Heart left ventricle (tissue), 16 donors: Measurements from ENCODE around the gene PPM1M. TPM values are rescaled to one million over a fixed set of nuclear protein-coding genes. Genes with fewer than 3 reads are reported as not detected.

Experiments used
- ATAC-seq, 4 donors: fragments of 200-7000 bp; cut with Tn5 transposase; one replicate each; pipeline ENCODE4 v1.9.1; 2020 to 2022; ENCODE audit warnings: moderate library complexity in 4 of 4, mild to moderate bottlenecking in 3 of 4, moderate number of reproducible peaks in 1 of 4
- DNase-seq, 5 donors: peaks; one replicate each; pipeline ENCODE4 v3.0.0-alpha.2; 2020
- H3K27ac ChIP-seq, 12 donors: fragments of 200-600 bp; sonication (generic) in 4 of 12; one replicate each; pipeline versions ENCODE4 v1.5.0 to v1.8.0; 2016 to 2022; ENCODE audit warnings: mild to moderate bottlenecking in 2 of 12
- H3K27me3 ChIP-seq, 9 donors: fragments of 200-600 bp; sonication (generic) in 2 of 9; one replicate each; pipeline versions ENCODE4 v1.5.1 to v1.8.0; 2016 to 2022; ENCODE audit warnings: mild to moderate bottlenecking in 3 of 9
- H3K36me3 ChIP-seq, 9 donors: fragments of 200-600 bp; sonication (generic) in 2 of 9; one replicate each; pipeline versions ENCODE4 v1.5.0 to v1.8.0; 2018 to 2022; ENCODE audit warnings: mild to moderate bottlenecking in 2 of 9
- H3K4me1 ChIP-seq, 12 donors: fragments of 200-600 bp; sonication (generic) in 4 of 12; one replicate each; pipeline versions ENCODE4 v1.5.0 to v1.8.0; 2016 to 2022; ENCODE audit warnings: mild to moderate bottlenecking in 3 of 12
- H3K4me3 ChIP-seq, 12 donors: fragments of 200-600 bp; sonication (generic) in 4 of 12; one replicate each; pipeline versions ENCODE4 v1.5.0 to v1.8.0; 2017 to 2022; ENCODE audit warnings: mild to moderate bottlenecking in 9 of 12, moderate library complexity in 4 of 12
- H3K9me3 ChIP-seq, 12 donors: fragments of 200-600 bp; sonication (generic) in 4 of 12; one replicate each; pipeline versions ENCODE4 v1.5.0 to v1.8.0; 2016 to 2022; ENCODE audit warnings: mild to moderate bottlenecking in 1 of 12
- CTCF ChIP-seq, 12 donors: fragments of 200-600 bp; sonication (generic) in 4 of 12; IDR thresholded peaks; one replicate each; pipeline versions ENCODE4 v1.5.0 to v1.8.0; 2018 to 2022; ENCODE audit warnings: antibody characterized with exemption in 12 of 12, mild to moderate bottlenecking in 5 of 12
- POLR2A ChIP-seq, 2 donors: fragments of 450-650 bp; IDR thresholded peaks; one replicate each; pipeline ENCODE4 v1.6.1; 2017; ENCODE audit warnings: antibody characterized with exemption in 2 of 2, mild to moderate bottlenecking in 2 of 2, moderate library complexity in 2 of 2
- WGBS, 4 donors: extraction: QIAGEN DNeasy Blood & Tissue Kit in 2 of 4; methylation state at CpG; one replicate each; pipeline versions ENCODE4 v1.1.5 to v1.1.7; 2013 to 2018; 5-methylcytosine and 5-hydroxymethylcytosine counted together
- intact Hi-C, 10 donors: fragments of 100-400 bp; cut with DNase I; formaldehyde crosslinking; loops; one replicate each; pipeline versions ENCODE4 v1.11.1 to v1.14.2; 2022
- polyA plus RNA-seq, 2 donors: library from polyadenylated mRNA; stranded (reverse); fragments of 200-250 nt; gene quantifications; one replicate each; pipeline ENCODE4 v1.2.3, GENCODE V29; 2013
- total RNA-seq, 9 donors: library from RNA; depleted of rRNA in 2 of 9; stranded (reverse); fragments of >200 nt in 2 of 9; fragmentation: NEBNext Ultra II Directional in 3 of 9; extraction: Animal tissue kit (Norgen Biotek cat#: 25700) in 3 of 9; gene quantifications; one replicate each; pipeline versions ENCODE4 v1.1.0 to v1.2.4, GENCODE V29; 2016 to 2023
- donor health status: ischemic (EF 13 %, LVEDD 7.1; RV severe dilation, severe dysfunction).
- donor health status: healthy with polysubstance abuse.
- donor health status: DM: no; HTN: yes; CAD: no.
- donor health status: DM: no; HTN: no; CAD: no.
- donor health status: ischemic (EF 25% LVEDD 6.9; RV normal size, moderate dysfunction).
- donor health status: ischemic (EF 25% LVEDD 5.7; RV mildly dilated, moderate dysfunction).
- donor health status: healthy.
- donor health status: DM: yes; HTN: yes; CAD: no.
- donor health status: ischemic (EF 35%, LVEDD 5.7; RV mildly dilated, moderate dysfunction).
- donor health status: nonischemic (EF 11% LVEDD 7.7; RV severe dilation, severe dysfunction).
- donor health status: DM: yes; HTN: yes; CAD: no.
- donor health status: PGD.
- donor health status: ischemic (EF 29% LVEDD 5.4; RV normal size, mild dysfunction).
- donor health status: nonischemic (EF 23%, LVEDD 6.1; RV moderate dilation, normal function).

The PPM1M gene
- total and polyA plus RNA-seq, 11 donors, result 5.6 to 30.2 (median 7.3) TPM

- 0 to 1% (median 0%) methylated on average over 18 to 58 of the region's 58 CpGs for WGBS, 4 donors
- TF ChIP-seq CTCF (IDR thresholded peaks at IDR 0.05) (peak; percentile 39 to 69 (median 56)), POLR2A (IDR thresholded peaks at IDR 0.05) (peak in 1 of 2 donors; percentile 68)
- intact Hi-C loops, result loop anchor here in 8 of 10 donors (2.0 to 5.0 kb wide), 2 partner anchors 40 to 41 kb away; partner anchors contain the start of gene TWF2 (in 8 of the 8)
Observed at GRCh38 chr3:52278510-52279069, 33.0 kb downstream of the PPM1M start, which contains the start of gene WDR82. WDR82 (minus strand) TSS chr3:52278649; CDS start chr3:52278361, 288 bp downstream.

GRCh38 chr3:52279596-52279995 is 34.0 kb downstream of the PPM1M start:
- intact Hi-C loops, result loop anchor here in 8 of 10 donors (2.0 to 5.0 kb wide), 2 partner anchors 41 to 42 kb away; partner anchors contain the start of gene TWF2 (in 8 of the 8)
- H3K4me1 ChIP-seq, result peaks cover 0 to 69% (median 44%) of the 10 kb centered on the region in 12 donors
- 36 to 54% (median 44%) methylated on average over 2 of the region's 2 CpGs for WGBS, 4 donors

More at GRCh38 chr3:52278510-52279069, 33.0 kb downstream of the PPM1M start, which contains the start of gene WDR82:
- H3K27ac ChIP-seq, result peak within 1 kb of the TSS; percentile 94 to 99 (median 98)
- no peaks in the 10 kb centered on the region for H3K9me3 ChIP-seq
- H3K36me3 ChIP-seq, result peaks cover 0 to 32% (median 9%) of the 10 kb centered on the region in 9 donors
- peak; percentile 89 to 97 (median 96) for ATAC-seq
- H3K27me3 ChIP-seq, result no peaks in the 10 kb centered on the region
- peak within 1 kb of the TSS; percentile 73 to 99 (median 82) for H3K4me3 ChIP-seq
- DNase-seq, result peak; percentile 98 to 99 (median 99)
- H3K4me1 ChIP-seq, result peaks cover 0 to 80% (median 54%) of the 10 kb centered on the region in 12 donors

GRCh38 chr3:52280050-52280461 is 34.5 kb downstream of the PPM1M start:
- Histone ChIP-seq H3K27me3 (no peaks in the 10 kb centered on the region), H3K4me1 (peaks cover 0 to 65% (median 39%) of the 10 kb centered on the region in 12 donors), H3K9me3 (no peaks in the 10 kb centered on the region), H3K27ac (peak overlapping the region; percentile 94 to 99 (median 98)), H3K36me3 (peaks cover 0 to 25% (median 7%) of the 10 kb centered on the region in 9 donors), H3K4me3 (peak overlapping the region in 5 of 12 donors; percentile 2 to 99 (median 75))
- DNase-seq (no peak), ATAC-seq (no peak)
- no peak for TF ChIP-seq CTCF (IDR thresholded peaks at IDR 0.05)
- intact Hi-C loops, result loop anchor here in 2 of 10 donors (10.0 kb wide), 2 partner anchors 125 to 285 kb away; partner anchors contain the start of gene RPL29 (in 1 of the 2)
- 17 to 31% (median 24%) methylated on average over 6 of the region's 6 CpGs for WGBS, 4 donors

More at GRCh38 chr3:52279596-52279995, 34.0 kb downstream of the PPM1M start:
- TF ChIP-seq POLR2A (IDR thresholded peaks at IDR 0.05) (no peak), CTCF (IDR thresholded peaks at IDR 0.05) (no peak)
- peak overlapping the region in 8 of 12 donors; percentile 2 to 99 (median 80) for H3K4me3 ChIP-seq
- no peaks in the 10 kb centered on the region for H3K9me3 ChIP-seq
- ATAC-seq (no peak), DNase-seq (no peak)
- H3K27ac ChIP-seq, result peak overlapping the region; percentile 94 to 99 (median 98)
- no peaks in the 10 kb centered on the region for H3K27me3 ChIP-seq
- H3K36me3 ChIP-seq, result peaks cover 0 to 30% (median 9%) of the 10 kb centered on the region in 9 donors
